Adrenal gland (tissue), 5 donors: Measurements from ENCODE around the gene CACNA1C.

Experiments
- POLR2A ChIP-seq, 2 donors: fragments of 450-650 bp; IDR thresholded peaks; one replicate each; pipeline ENCODE4 v1.6.1; 2017; ENCODE audit warnings: antibody characterized with exemption in 2 of 2, mild to moderate bottlenecking in 2 of 2, moderate library complexity in 1 of 2
- TF ChIP-seq, protein P1 (sequence below), 6 experiments: fragments of 450-650 bp in 4 of 6; fragments of 200-600 bp in 2 of 6; sonication (generic) in 1 of 6; IDR thresholded peaks; 1 replicate in 5 of 6; 2 replicates in 1 of 6; pipeline versions ENCODE4 v1.5.1 to v1.8.0; 2016 to 2021; ENCODE audit warnings: antibody characterized with exemption in 6 of 6, mild to moderate bottlenecking in 2 of 6, moderate library complexity in 1 of 6
- donor health status: DM: no; HTN: no; CAD: no.

GRCh38 chr12:2312175-2312574 lies 259.4 kb downstream of the CACNA1C start:
- no peak for TF ChIP-seq POLR2A (IDR thresholded peaks at IDR 0.05)
- TF ChIP-seq, protein P1, sequence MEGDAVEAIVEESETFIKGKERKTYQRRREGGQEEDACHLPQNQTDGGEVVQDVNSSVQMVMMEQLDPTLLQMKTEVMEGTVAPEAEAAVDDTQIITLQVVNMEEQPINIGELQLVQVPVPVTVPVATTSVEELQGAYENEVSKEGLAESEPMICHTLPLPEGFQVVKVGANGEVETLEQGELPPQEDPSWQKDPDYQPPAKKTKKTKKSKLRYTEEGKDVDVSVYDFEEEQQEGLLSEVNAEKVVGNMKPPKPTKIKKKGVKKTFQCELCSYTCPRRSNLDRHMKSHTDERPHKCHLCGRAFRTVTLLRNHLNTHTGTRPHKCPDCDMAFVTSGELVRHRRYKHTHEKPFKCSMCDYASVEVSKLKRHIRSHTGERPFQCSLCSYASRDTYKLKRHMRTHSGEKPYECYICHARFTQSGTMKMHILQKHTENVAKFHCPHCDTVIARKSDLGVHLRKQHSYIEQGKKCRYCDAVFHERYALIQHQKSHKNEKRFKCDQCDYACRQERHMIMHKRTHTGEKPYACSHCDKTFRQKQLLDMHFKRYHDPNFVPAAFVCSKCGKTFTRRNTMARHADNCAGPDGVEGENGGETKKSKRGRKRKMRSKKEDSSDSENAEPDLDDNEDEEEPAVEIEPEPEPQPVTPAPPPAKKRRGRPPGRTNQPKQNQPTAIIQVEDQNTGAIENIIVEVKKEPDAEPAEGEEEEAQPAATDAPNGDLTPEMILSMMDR (IDR thresholded peaks at IDR 0.05) = no peak
